Activated CD8-positive, alpha-beta memory T cell treated with anti-CD3 and anti-CD28 coated beads for 36 hours (primary cell): Measurements from ENCODE around the gene LILRB3. TPM values are rescaled to one million over a fixed set of nuclear protein-coding genes. Genes with fewer than 3 reads are reported as not detected.
"Not testable (repeated sequence)": the region's sequence is repeated elsewhere in the genome, so short reads cannot be mapped to it uniquely, and the experiment has no call there.

Source experiments
- CTCF ChIA-PET: fragments of 350-600 bp; sonication (Branson Sonifier 250); formaldehyde crosslinking; loops from one replicate; lab custom pipeline; 2021; ENCODE audit warnings: antibody characterized with exemption; lab: Charles Lee
- POLR2A ChIA-PET: fragments of 350-600 bp; sonication (Branson Sonifier 250); formaldehyde crosslinking; loops from one replicate; lab custom pipeline; 2021; ENCODE audit warnings: antibody characterized with exemption; lab: Charles Lee
- total RNA-seq, 2 experiments: library from RNA; stranded (reverse); gene quantifications; one replicate each; pipeline ENCODE4 v1.2.3, GENCODE V29; 2021

Gene LILRB3
- total RNA-seq, 2 experiments from 2014 or later, result not detected

DNA sequence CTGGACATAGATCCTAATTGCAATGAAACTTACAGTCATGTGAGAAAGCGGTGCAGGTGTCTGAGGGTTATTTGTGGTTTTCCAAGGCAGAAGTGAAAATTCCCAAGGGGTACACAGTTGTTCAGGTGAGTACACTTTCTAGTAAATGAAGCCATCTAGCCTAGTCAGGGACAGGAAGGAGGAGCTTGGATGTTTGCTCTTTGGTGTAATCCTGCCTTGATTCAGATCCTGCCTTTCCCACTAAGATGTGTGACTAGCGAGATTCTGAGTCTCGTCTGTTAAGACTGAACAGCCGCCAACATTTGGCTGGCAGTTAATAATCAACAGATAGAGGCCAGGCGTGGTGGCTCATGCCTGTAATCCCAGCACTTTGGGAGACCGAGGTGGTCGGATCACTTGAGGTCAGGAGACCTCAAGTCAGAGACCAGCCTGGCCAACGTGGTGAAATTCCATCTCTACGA is 19.6 kb downstream of the LILRB3 start:
- ChIA-PET CTCF (interaction anchor here (1.6 kb wide), 1 partner anchor 14 kb away, joined by 3 read pairs; the partner anchor contains the start of gene MBOAT7), POLR2A (interaction anchor here (0.6 to 12.1 kb wide), 2 partner anchors 13 to 23 kb away, joined by 3 to 131 read pairs; partner anchors contain the start of genes MBOAT7 and TSEN34)

DNA sequence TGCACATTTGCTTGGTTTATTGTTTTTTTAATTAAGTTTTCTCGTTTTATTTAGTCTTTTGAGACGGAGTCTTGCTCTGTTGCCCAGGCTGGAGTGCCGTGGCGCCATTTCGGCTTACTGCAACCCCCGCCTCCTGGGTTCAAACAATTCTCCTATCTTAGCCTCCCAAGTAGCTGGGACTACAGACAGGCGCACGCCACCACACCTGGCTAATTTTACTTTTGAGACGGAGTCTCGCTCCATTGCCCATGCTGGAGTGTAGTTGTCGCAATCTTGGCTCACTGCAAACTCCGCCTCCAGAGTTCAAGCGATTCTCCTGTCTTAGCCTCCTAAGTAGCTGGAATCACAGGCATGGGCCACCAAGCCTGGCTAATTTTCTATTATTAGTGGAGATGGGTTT is 20.8 kb downstream of the LILRB3 start:
- CTCF ChIA-PET, result interaction anchor here (1.6 kb wide), 1 partner anchor 12 kb away, joined by 3 read pairs; the partner anchor contains the start of gene MBOAT7
- POLR2A ChIA-PET, result interaction anchor here (12.1 kb wide), 1 partner anchor 12 kb away, joined by 131 read pairs; the partner anchor contains the start of genes MBOAT7 and TSEN34

DNA sequence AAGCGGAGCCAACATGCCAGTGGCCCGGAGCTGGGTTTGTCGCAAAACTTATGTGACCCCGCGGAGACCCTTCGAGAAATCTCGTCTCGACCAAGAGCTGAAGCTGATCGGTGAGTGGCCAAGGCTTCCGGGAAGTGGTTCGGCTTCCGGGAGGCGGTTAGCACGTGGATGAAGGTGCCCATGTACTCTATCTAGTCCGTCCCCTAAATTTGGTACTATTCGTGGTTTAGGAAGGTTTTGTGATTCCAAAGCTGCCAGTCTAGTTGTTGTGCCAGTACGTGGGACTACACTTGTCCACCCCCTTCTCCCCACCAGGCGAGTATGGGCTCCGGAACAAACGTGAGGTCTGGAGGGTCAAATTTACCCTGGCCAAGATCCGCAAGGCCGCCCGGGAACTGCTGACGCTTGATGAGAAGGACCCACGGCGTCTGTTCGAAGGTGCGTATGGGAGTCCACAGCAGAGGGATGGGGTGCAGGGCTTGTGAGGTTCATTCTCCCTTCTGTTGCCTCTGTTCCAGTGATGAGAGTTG is 21.6 kb downstream of the LILRB3 start:
- ChIA-PET CTCF (interaction anchor here (0.7 to 2.4 kb wide), 6 partner anchors 9 to 1121 kb away, joined by 3 to 8 read pairs (median 3); partner anchors contain the start of gene TSEN34), POLR2A (interaction anchor here (0.7 to 12.1 kb wide), 4 partner anchors 9 to 64 kb away, joined by 3 to 131 read pairs (median 14); partner anchors contain the start of genes CNOT3, LENG1, MBOAT7 and TSEN34)

DNA sequence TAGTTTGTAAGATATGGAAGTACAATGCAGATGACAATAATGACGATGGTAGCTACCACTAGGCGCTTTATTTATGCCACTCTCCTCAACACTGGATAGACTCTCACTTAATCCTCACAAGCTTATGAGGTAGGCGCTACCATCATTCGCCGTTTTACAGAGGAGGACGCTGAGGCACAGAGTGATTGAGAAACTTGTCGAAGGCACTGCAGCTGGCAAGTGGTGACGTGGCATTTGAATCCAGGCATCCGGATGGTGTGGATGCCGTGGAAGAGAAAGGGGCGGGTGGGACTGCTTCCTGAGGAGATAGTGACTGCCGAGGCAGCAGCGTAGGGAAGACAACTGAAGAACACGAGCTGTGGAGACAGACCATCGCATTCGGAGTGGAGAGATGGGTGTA is 23.4 kb downstream of the LILRB3 start:
- CTCF ChIA-PET, result interaction anchor here (0.7 to 2.4 kb wide), 3 partner anchors 8 to 10 kb away, joined by 3 to 8 read pairs (median 5); partner anchors contain the start of genes MBOAT7 and TSEN34
- POLR2A ChIA-PET, result interaction anchor here (2.4 to 12.1 kb wide), 2 partner anchors 9 to 11 kb away, joined by 20 to 131 read pairs; partner anchors contain the start of genes MBOAT7 and TSEN34

DNA sequence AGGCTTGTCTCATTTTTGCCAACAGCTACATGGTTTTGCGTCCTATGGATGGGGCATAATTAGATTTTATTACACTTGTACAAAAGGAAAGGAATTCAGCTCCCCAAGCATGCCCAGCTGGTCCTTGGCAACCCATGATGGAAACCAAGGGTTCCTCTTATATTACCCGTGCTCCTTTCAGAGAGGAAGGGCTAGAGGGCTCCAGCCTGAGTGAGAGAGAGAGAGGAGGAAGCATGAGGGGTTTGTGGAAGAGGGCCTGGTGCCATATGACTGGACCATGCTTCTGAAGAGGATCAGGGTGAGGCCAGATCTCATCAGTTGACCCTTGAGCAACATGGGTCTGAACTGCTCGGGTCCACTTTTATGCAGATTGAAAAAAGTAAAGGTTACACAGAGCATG is 25.7 kb downstream of the LILRB3 start:
- CTCF ChIA-PET, result no interaction called here
- POLR2A ChIA-PET, result no interaction called here

DNA sequence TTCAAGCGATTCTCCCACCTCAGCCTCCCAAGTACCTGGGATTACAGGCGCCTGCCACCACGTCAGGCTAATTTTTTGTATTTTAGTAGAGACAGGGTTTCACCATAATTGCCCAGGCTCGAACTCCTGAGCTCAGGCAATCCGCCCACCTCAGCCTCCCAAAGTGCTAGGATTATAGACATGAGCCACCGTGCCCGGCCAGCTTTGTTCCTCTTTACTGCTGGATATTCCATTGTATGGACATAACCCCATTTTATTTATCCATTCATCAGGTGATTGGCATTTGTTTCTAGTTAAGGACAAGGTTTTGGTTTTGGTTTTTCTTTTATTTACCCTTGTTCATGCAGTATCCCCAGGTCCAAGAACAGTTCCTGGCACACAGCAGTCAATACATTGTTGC is 26.3 kb downstream of the LILRB3 start:
- CTCF ChIA-PET, result interaction anchor here (1.4 kb wide), 1 partner anchor 9 kb away, joined by 4 read pairs; no protein-coding TSS in a partner anchor
- POLR2A ChIA-PET, result no interaction called here

DNA sequence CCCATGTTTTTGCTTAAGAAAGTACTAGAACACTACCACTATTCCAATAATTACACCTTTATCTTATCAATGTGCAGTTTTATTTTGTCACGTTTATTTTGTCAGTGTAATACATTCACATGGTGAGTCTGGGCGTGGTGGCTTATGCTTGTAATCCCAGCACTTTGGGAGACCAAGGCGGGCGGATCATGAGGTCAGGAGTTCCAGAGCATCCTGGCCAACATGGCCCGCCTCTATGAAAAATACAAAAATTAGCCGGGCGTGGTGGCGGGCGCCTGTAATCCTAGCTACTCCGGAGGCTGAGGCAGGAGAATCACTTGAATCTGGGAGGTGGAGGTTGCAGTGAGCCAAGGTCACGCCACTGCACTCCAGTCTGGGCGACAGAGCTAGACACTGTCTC is 28.3 kb downstream of the LILRB3 start:
- CTCF ChIA-PET, POLR2A ChIA-PET: not testable (repeated sequence)

DNA sequence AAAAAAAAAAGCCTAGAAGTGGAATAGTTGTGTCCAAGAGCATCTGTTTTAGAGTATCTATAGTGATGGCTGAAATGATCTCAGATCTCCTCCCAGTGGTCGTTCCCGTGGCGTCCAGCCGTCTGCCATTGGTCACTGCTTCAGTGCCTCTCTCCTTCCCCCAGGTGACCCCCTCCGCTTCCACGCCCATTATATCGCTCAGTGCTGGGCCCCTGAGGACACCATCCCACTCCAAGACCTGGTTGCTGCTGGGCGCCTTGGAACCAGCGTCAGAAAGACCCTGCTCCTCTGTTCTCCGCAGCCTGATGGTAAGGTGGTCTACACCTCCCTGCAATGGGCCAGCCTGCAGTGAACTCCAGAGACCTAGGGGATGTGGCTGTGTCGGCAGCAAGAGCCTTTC is 29.8 kb downstream of the LILRB3 start:
- ChIA-PET CTCF (no interaction called here), POLR2A (interaction anchor here (0.6 to 5.8 kb wide), 2 partner anchors 12 to 54 kb away, joined by 3 to 131 read pairs; partner anchors contain the start of gene RPS9)

DNA sequence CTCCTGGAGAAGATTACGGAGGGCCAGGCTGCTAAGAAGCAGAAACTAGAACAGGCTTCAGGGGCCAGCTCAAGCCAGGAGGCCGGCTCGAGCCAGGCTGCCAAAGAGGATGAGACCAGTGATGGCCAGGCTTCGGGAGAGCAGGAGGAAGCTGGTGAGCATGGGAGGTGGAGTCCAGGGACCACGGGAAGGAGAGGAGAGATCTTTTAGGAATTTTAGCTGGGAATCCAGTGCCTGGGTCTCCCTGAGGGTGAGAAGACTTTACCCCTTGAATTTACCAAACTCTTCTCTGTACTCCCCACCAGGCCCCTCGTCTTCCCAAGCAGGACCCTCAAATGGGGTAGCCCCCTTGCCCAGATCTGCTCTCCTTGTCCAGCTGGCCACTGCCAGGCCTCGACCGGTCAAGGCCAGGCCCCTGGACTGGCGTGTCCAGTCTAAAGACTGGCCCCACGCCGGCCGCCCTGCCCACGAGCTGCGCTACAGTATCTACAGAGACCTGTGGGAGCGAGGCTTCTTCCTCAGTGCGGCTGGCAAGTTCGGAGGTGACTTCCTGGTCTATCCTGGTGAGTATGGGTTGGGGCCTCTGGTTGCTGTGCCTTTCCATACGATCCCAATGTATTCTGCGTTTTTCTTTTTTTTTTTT is 30.9 kb downstream of the LILRB3 start:
- CTCF ChIA-PET, result interaction anchor here (1.0 to 2.1 kb wide), 2 partner anchors 8 to 22 kb away, joined by 3 to 8 read pairs; partner anchors contain the start of gene RPS9
- POLR2A ChIA-PET, result interaction anchor here (0.6 to 5.8 kb wide), 6 partner anchors 13 to 781 kb away, joined by 3 to 131 read pairs (median 5); partner anchors contain the start of genes LENG1 and RPS9

DNA sequence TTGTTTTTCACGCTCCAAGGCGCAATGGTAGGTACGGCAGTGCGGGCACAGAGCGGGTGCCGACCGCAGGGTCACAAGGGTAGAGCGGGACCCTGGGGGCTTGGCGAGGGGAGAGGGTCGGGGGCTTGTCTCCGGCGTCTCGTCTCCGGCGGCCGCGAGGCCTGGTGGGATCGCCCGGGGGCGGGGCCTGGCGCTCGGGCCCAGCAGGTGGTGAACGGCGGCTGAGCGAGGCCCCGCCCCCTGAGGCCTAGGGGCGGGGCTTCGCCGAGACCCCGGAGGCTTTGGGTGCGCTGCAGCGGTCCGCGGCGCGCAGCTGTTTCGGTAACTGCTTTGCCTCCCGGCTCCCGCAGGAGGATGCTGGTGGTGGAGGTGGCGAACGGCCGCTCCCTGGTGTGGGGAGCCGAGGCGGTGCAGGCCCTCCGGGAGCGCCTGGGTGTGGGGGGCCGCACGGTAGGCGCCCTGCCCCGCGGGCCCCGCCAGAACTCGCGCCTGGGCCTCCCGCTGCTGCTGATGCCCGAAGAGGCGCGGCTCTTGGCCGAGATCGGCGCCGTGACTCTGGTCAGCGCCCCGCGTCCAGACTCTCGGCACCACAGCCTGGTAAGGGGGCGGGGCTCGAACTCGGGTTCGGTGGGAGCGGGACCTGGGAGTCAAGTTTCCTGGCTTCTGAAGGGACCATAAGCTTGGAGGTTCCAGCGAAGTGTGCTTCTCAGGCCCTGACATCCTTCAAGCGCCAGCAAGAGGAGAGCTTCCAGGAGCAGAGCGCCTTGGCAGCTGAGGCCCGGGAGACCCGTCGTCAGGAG is 31.6 kb downstream of the LILRB3 start, which contains the start of gene TSEN34:
Gene TSEN34, plus strand, starts transcription at position 298 of the 800 bp plus-strand sequence. Its CDS starts 57 bp downstream, at position 355.
- ChIA-PET POLR2A (interaction anchor here (0.6 to 5.8 kb wide), 5 partner anchors 14 to 782 kb away, joined by 3 to 131 read pairs (median 6); partner anchors contain the start of gene RPS9), CTCF (interaction anchor here (1.0 to 2.1 kb wide), 3 partner anchors 9 to 32 kb away, joined by 3 to 8 read pairs (median 3); partner anchors contain the start of genes LENG1 and RPS9)

DNA sequence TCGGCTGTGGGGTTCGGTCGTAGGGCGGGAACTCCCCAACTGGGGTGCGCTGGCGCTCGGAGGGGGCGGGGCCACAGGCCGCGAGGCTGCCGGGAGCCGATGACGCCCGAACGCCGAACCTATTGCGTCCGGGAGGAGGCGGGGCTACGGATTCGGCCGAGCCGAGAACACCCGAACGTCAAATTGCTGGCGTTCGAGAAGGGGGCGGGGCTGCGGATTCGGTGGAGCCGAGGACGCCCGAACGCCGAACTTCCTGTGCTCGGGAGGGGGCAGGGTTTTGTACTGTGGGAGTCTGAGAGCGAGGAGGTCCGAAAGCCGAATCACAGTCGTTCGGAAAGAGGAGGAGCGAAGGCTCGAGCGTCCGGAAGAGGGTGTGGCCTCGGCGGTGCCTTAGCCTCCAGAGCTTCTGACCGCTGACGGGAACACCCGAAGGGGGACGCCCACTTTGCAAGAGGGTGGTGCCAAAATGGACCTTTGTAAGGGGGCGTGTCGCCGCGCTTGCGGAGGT is 32.2 kb downstream of the LILRB3 start:
- POLR2A ChIA-PET, result interaction anchor here (1.7 to 5.8 kb wide), 2 partner anchors 15 to 17 kb away, joined by 6 to 131 read pairs; partner anchors contain the start of gene RPS9
- CTCF ChIA-PET, result interaction anchor here (1.0 to 2.1 kb wide), 3 partner anchors 9 to 31 kb away, joined by 3 to 8 read pairs (median 3); partner anchors contain the start of genes LENG1 and RPS9

DNA sequence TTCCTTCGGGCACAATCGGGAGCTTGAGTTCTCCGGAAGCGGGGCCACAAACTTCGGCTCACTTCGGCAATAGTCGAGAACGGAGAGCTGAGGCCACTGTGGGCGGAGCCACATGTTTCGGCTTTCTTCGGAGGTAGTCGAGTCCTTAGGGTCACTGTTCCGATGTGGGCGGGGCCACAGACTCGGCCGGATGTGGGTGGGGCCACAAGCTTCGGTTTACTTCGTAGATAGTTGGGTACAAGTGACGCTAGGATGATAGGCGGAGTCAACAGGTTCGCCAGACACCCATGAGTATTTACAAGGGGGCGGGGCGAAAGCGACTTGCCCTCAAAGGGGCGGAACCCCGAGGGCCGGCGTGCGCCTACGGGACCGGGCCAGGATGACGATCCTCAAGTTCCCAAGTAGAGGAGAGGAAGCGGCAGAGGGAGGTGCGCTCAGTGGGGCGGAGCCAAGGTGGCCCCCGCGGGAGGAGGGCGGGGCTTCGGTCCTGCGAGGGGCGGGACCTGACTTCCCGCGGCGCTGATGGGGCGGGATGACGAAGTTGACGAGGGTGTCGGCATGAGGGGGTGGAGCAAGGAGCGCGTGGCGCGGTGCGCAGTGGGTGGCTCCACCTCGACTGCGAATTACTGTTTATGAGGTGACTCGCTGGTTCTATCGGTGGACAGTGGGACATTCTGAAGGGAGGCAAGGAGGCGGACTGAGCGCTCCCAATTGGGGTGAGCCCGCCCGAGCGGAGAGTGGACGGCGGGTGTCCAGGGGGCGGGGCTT is 32.9 kb downstream of the LILRB3 start:
- POLR2A ChIA-PET, result interaction anchor here (0.6 to 5.8 kb wide), 4 partner anchors 15 to 316 kb away, joined by 3 to 131 read pairs (median 7); partner anchors contain the start of genes CNOT3, LENG1 and RPS9
- CTCF ChIA-PET, result interaction anchor here (0.9 to 2.0 kb wide), 6 partner anchors 9 to 31 kb away, joined by 3 to 9 read pairs (median 5); partner anchors contain the start of genes LENG1 and TMC4

DNA sequence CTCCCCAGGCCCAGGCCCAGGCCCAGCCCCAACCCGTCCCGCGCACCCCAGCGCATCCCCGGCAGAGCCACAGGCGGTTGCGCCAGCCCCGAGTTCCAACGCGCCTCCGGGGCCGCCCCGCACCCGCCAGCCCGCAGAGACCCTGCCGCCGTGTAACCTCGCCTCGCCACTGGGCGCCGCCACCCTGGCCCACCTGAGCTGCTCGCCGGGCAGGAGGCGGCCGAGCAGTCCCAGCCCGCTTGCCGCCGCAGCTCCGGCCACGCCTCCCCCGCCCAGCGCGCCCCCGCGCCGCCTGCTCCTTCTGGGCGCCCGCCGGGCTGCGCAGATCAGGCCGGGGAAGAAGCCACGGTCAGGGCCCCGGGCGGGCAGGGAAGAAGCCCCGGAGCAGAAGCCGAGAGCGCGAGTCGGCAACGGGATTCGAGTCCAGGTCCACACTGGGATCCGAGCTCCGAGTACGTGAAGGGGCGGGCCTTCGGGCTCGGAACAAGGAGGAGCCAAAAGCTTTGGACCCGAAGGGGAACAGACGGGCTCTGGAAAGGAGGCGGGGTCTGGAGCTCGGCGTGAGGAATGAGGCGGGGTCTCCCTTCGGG is 33.6 kb downstream of the LILRB3 start, which contains the start of gene MBOAT7:
Gene MBOAT7, minus strand, starts transcription at position 436 of the 590 bp plus-strand sequence. CDS start 1,072 bp downstream, outside the sequence.
- ChIA-PET POLR2A (interaction anchor here (0.6 to 5.8 kb wide), 4 partner anchors 16 to 315 kb away, joined by 3 to 131 read pairs (median 7); partner anchors contain the start of genes CNOT3, LENG1 and RPS9), CTCF (interaction anchor here (0.6 to 2.0 kb wide), 8 partner anchors 10 to 46 kb away, joined by 3 to 9 read pairs (median 5); partner anchors contain the start of genes LENG1 and TMC4)

DNA sequence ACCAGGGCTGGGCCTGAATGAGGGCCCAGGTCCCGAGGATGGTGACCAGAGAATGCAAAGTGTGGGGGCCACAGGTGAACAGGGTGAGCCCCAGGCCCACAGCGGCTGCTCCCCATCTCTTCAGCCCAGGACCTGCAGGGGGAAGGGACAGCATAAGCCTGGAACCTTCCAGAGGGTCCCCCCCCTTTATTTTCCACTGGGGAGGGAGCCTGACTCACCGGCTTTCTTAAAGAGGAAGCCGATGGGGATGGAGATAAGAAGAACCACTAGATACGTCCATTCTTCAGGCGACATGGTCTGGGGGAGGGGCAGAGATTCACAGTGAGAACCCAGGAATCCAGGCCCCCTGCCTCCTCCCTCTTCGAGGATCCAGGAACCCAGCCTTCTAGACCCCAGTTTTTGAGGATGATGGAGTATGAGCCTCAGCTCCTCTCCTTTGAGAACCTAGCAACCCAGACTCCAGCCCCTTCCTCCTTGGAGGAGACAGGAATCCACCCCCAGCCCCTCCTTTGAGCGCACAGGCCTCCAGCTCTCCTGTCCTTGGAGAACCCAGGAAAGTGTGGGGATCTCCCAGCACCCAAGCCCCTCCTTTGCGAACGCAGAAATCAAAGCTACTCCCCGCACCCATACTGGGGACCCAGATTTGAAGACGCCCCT is 34.5 kb downstream of the LILRB3 start:
- ChIA-PET CTCF (interaction anchor here (0.6 to 2.0 kb wide), 9 partner anchors 10 to 519 kb away, joined by 3 to 9 read pairs (median 5); partner anchors contain the start of genes LENG1 and TMC4), POLR2A (interaction anchor here (1.3 to 5.8 kb wide), 3 partner anchors 17 to 51 kb away, joined by 3 to 131 read pairs (median 10); partner anchors contain the start of genes CNOT3, LENG1 and RPS9)

DNA sequence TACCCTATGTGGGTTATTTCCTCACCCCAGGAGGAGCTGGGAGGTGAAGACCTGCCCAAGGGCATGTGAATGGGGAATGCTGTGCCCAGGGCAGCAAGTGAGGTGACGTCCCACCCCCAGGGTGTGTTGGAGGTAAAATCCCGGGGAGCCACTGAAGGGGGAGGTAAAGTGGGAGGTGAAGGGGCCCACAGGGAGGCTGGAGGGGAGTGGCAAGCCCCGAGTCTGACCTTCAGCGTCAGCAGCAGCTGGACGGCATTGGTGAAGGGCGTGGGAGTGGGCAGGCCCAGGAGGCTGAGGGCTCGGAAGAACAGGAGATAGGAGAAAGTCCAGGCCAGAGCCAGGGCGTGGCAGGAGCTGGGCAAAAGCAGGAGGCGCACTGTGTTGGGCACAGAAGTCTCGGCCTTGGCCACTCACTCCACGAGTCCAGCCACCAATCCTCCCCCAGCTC is 35.8 kb downstream of the LILRB3 start:
- ChIA-PET CTCF (interaction anchor here (1.9 to 2.0 kb wide), 2 partner anchors 17 to 19 kb away, joined by 5 to 6 read pairs; no protein-coding TSS in a partner anchor), POLR2A (no interaction called here)
